ENCODE data around the gene VWA3B. TPM values are rescaled to one million over a fixed set of nuclear protein-coding genes. Genes with fewer than 3 reads are reported as not detected.

Gene VWA3B
- total RNA-seq, 1 experiment from 2014 or later, result not detected

DNA sequence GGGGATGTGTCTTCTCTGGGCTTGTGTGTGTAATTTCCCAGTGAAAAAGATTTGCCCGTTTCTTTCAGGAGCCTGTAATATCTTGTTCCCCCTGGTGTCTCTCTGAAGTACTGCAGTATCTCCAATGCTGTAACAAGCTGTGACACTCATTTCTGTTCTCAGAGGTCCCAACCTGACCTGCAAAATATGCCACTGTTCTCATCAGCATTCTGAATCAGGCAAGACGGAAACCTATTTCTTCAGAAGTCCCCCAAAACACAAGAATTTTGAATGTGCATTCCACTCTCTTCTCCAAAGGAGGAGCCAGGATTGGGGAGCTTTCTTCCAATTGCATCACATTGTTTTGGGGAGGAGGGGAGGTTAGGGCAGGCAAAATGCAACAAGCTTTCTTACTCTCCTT is 182.3 kb downstream of the VWA3B start:
- H3K27me3 ChIP-seq (ENCODE audit: insufficient read depth, low read length), result no peaks in the 10 kb centered on the region
- H3K4me2 ChIP-seq (ENCODE audit: insufficient read depth, insufficient read length, low read length), result no peak overlapping the region
- no CpG with 5 or more reads among the region's 2 CpGs for WGBS (ENCODE audit: extremely low coverage, insufficient read length, low lambda C conversion rate)
- no peak overlapping the region for H2BK5ac ChIP-seq (ENCODE audit: insufficient read length, low read length)
- no peak overlapping the region for H2BK15ac ChIP-seq (ENCODE audit: low read depth, low read length)
- H4K8ac ChIP-seq (replicated peaks; ENCODE audit: insufficient read length, low read depth, low read length), result no peak overlapping the region
- H3K23me2 ChIP-seq (ENCODE audit: insufficient read length, low read depth, low read length, poor library complexity, severe bottlenecking), result no peaks in the 10 kb centered on the region
- no peak overlapping the region for H3K14ac ChIP-seq (ENCODE audit: insufficient read depth, low read length)
- no peak overlapping the region for H3T11ph ChIP-seq (ENCODE audit: low read length)
- no peak overlapping the region for H2BK120ac ChIP-seq (ENCODE audit: low read depth, low read length, poor library complexity, severe bottlenecking)
- TF ChIP-seq, protein P1, sequence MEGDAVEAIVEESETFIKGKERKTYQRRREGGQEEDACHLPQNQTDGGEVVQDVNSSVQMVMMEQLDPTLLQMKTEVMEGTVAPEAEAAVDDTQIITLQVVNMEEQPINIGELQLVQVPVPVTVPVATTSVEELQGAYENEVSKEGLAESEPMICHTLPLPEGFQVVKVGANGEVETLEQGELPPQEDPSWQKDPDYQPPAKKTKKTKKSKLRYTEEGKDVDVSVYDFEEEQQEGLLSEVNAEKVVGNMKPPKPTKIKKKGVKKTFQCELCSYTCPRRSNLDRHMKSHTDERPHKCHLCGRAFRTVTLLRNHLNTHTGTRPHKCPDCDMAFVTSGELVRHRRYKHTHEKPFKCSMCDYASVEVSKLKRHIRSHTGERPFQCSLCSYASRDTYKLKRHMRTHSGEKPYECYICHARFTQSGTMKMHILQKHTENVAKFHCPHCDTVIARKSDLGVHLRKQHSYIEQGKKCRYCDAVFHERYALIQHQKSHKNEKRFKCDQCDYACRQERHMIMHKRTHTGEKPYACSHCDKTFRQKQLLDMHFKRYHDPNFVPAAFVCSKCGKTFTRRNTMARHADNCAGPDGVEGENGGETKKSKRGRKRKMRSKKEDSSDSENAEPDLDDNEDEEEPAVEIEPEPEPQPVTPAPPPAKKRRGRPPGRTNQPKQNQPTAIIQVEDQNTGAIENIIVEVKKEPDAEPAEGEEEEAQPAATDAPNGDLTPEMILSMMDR (conservative IDR thresholded peaks at IDR 0.05), result peak; percentile 79
- H2BK20ac ChIP-seq (ENCODE audit: low read depth, low read length, poor library complexity, severe bottlenecking), result no peak overlapping the region
- Mint-ChIP-seq H3K27ac (no peak overlapping the region), H3K27me3 (ENCODE audit: low read depth) (no peaks in the 10 kb centered on the region), H3K4me3 (no peak overlapping the region), H3K9me3 (peaks cover 5 to 9% of the 10 kb centered on the region in 2 experiments), H3K4me1 (peaks cover 0 to 9% of the 10 kb centered on the region in 2 experiments; a peak in 1 of 4 replicates), H3K36me3 (ENCODE audit: insufficient read depth in 1 of 3, low read depth in 3 of 3) (peaks cover 0 to under 1% (median 0%) of the 10 kb centered on the region in 3 experiments; a peak in 2 of 7 replicates)
- H2AK5ac ChIP-seq (ENCODE audit: insufficient read length, low read length), result no peak overlapping the region
- H3K79me2 ChIP-seq (ENCODE audit: insufficient read depth, low read length), result no peaks in the 10 kb centered on the region
- no peaks in the 10 kb centered on the region for H3K9me3 ChIP-seq (ENCODE audit: control insufficient read depth, low read depth, low read length)
- no peak overlapping the region for H3K56ac ChIP-seq (ENCODE audit: insufficient read length, low read depth, low read length)
- H4K91ac ChIP-seq (ENCODE audit: insufficient read length, low read depth, low read length), result no peak overlapping the region
- H3K4ac ChIP-seq (ENCODE audit: low read depth, low read length), result no peak overlapping the region
- no peak overlapping the region for H3K23ac ChIP-seq (ENCODE audit: insufficient read length, low read depth, low read length)
- H3K27ac ChIP-seq (ENCODE audit: insufficient read length, low read depth, low read length), result no peak overlapping the region
- H4K5ac ChIP-seq (ENCODE audit: insufficient read length, low read depth, low read length), result no peak overlapping the region
- no peak overlapping the region for H2AFZ ChIP-seq (ENCODE audit: low read length)
- no peak overlapping the region for H3K9ac ChIP-seq (ENCODE audit: extremely low read depth, insufficient read length, low read length)
- peak; percentile 46 for DNase-seq
- H4K20me1 ChIP-seq (ENCODE audit: control insufficient read depth, insufficient read depth, insufficient read length), result no peaks in the 10 kb centered on the region
- no peaks in the 10 kb centered on the region for H3K79me1 ChIP-seq (ENCODE audit: insufficient read depth, low read depth, low read length, poor library complexity, severe bottlenecking)
- H2BK12ac ChIP-seq (ENCODE audit: insufficient read length, low read depth, low read length), result no peak overlapping the region
- no peaks in the 10 kb centered on the region for H3K4me1 ChIP-seq (ENCODE audit: insufficient read depth, low read length)
- H3K18ac ChIP-seq (ENCODE audit: insufficient read length, low read depth, low read length), result no peak overlapping the region
